Peyer's patch (tissue), 4 donors: ENCODE results near the gene DGCR8. TPM values are rescaled to one million over a fixed set of nuclear protein-coding genes. Genes with fewer than 3 reads are reported as not detected.

Source experiments
- DNase-seq, 3 donors: peaks; one replicate each; pipeline ENCODE4 v3.0.0-alpha.2; 2017 to 2019
- H3K27ac ChIP-seq, 4 donors: fragments of 200-600 bp; sonication (generic); one replicate each; pipeline ENCODE4 v1.5.1; 2016 to 2019
- H3K27me3 ChIP-seq, 2 donors: fragments of 200-600 bp; sonication (generic); one replicate each; pipeline ENCODE4 v1.5.1; 2019
- H3K36me3 ChIP-seq, 3 donors: fragments of 200-600 bp; sonication (generic); one replicate each; pipeline ENCODE4 v1.5.1; 2016 to 2019
- H3K4me1 ChIP-seq, 4 donors: fragments of 200-600 bp; sonication (generic); one replicate each; pipeline ENCODE4 v1.5.1; 2016 to 2019
- H3K4me3 ChIP-seq, 4 donors: fragments of 200-600 bp; sonication (generic); 1 replicate in 3 of 4; 2 replicates in 1 of 4; pipeline ENCODE4 v1.5.1; 2016 to 2019; ENCODE audit warnings: mild to moderate bottlenecking in 1 of 4
- H3K9me3 ChIP-seq, 4 donors: fragments of 200-600 bp; sonication (generic); one replicate each; pipeline ENCODE4 v1.5.1; 2016 to 2019; ENCODE audit warnings: mild to moderate bottlenecking in 1 of 4
- POLR2A ChIP-seq, 2 donors: fragments of 450-650 bp; IDR thresholded peaks; one replicate each; pipeline ENCODE4 v1.5.1; 2017; ENCODE audit warnings: antibody characterized with exemption in 2 of 2, mild to moderate bottlenecking in 2 of 2, moderate library complexity in 2 of 2
- total RNA-seq, 4 donors: library from RNA; depleted of rRNA; stranded (reverse); fragments of >200 nt; gene quantifications; one replicate each; pipeline ENCODE4 v1.1.0, GENCODE V29; 2016
- TF ChIP-seq, protein P1 (sequence below), 6 experiments: fragments of 450-650 bp in 4 of 6; fragments of 200-600 bp in 2 of 6; sonication (generic) in 1 of 6; IDR thresholded peaks; one replicate each; pipeline ENCODE4 v1.5.1; 2017 to 2019; ENCODE audit warnings: antibody characterized with exemption in 6 of 6, mild to moderate bottlenecking in 3 of 6, moderate library complexity in 1 of 6

DGCR8 gene
- total RNA-seq, 4 donors from 2014 or later, result 40.6 to 138 (median 64.9) TPM

DNA sequence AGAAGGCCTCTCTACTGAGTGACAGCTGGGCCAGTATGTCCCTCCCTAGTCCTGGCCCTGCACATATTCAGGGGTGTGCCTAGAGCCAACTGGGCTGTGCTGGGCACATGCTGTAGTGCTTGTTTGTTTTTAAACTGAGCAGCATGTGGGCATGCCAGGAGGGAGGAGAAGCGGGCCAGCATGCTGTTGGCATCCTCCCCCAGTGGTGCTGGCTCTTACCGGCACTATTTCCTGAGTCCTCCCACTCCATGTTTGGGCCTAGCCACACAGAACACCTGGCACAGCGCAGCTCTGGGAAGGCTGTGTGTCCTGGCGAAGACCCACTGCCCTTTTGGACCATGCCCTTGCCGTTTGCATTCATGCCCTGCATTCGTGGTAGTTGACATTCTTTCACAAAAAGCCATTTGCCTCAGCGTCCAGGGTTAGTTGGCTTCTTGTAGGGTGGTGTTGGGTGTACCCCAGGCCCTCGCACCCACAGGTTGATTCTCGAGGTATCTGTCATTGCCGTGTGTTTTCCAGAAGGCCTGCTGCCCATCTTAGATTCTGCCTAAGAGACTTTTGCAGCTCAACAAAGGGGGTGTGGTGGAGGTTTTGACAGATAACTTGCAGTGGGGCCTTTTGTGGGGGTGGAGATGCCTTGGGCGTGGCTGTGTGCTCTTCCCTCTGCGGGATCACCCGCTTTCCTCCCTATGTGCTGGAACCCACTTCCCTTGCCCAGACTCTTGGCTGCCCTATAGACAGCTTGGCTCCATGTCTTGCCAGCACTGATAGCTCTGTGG lies 13.6 kb downstream of the DGCR8 start:
- H3K36me3 ChIP-seq, result peaks cover 0 to 99% (median 0%) of the 10 kb centered on the region in 3 donors
- no peak for TF ChIP-seq POLR2A (IDR thresholded peaks at IDR 0.05)
- TF ChIP-seq, protein P1, sequence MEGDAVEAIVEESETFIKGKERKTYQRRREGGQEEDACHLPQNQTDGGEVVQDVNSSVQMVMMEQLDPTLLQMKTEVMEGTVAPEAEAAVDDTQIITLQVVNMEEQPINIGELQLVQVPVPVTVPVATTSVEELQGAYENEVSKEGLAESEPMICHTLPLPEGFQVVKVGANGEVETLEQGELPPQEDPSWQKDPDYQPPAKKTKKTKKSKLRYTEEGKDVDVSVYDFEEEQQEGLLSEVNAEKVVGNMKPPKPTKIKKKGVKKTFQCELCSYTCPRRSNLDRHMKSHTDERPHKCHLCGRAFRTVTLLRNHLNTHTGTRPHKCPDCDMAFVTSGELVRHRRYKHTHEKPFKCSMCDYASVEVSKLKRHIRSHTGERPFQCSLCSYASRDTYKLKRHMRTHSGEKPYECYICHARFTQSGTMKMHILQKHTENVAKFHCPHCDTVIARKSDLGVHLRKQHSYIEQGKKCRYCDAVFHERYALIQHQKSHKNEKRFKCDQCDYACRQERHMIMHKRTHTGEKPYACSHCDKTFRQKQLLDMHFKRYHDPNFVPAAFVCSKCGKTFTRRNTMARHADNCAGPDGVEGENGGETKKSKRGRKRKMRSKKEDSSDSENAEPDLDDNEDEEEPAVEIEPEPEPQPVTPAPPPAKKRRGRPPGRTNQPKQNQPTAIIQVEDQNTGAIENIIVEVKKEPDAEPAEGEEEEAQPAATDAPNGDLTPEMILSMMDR (IDR thresholded peaks at IDR 0.05), result no peak
- DNase-seq, result peak in 1 of 3 donors; percentile 26
- H3K27ac ChIP-seq, result no peak overlapping the region
- no peaks in the 10 kb centered on the region for H3K27me3 ChIP-seq
- H3K9me3 ChIP-seq, result no peaks in the 10 kb centered on the region
- H3K4me1 ChIP-seq, result no peaks in the 10 kb centered on the region
- no peak overlapping the region for H3K4me3 ChIP-seq

GRCh38 chr22:20094197-20094807 lies 14.3 kb downstream of the DGCR8 start:
- Histone ChIP-seq H3K36me3 (peaks cover 0 to 99% (median 0%) of the 10 kb centered on the region in 3 donors), H3K27me3 (no peaks in the 10 kb centered on the region), H3K27ac (no peak overlapping the region), H3K4me1 (no peaks in the 10 kb centered on the region), H3K4me3 (no peak overlapping the region), H3K9me3 (no peaks in the 10 kb centered on the region)
- DNase-seq, result peak in 1 of 3 donors; percentile 35
- TF ChIP-seq POLR2A (IDR thresholded peaks at IDR 0.05), result no peak
- TF ChIP-seq, protein P1 (IDR thresholded peaks at IDR 0.05), result no peak

DNA sequence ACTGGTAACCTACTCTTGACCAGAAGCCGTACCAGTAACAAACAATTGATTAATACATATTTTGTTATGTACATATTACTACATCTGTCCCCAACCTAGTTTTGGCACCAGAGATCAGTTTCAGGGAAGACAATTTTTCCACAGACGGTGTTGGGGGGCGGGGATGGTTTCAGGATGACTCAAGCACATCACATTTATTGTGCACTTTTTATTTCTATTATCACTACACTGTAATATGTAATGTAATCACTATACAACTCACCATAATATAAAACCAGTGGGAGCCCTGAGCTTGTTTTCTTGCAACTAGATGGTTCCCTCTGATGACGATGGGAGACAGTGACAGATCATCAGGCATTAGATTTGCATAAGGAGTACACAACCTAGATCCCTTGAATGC lies 15.5 kb downstream of the DGCR8 start:
- Histone ChIP-seq H3K4me3 (no peak overlapping the region), H3K9me3 (no peaks in the 10 kb centered on the region), H3K36me3 (peaks cover 0 to 99% (median 0%) of the 10 kb centered on the region in 3 donors), H3K27me3 (no peaks in the 10 kb centered on the region), H3K4me1 (no peaks in the 10 kb centered on the region), H3K27ac (no peak overlapping the region)
- TF ChIP-seq, protein P1 (IDR thresholded peaks at IDR 0.05), result no peak
- no peak for TF ChIP-seq POLR2A (IDR thresholded peaks at IDR 0.05)
- no peak for DNase-seq

GRCh38 chr22:20096574-20097420 lies 16.8 kb downstream of the DGCR8 start:
- Histone ChIP-seq H3K27ac (no peak overlapping the region), H3K4me3 (no peak overlapping the region), H3K9me3 (no peaks in the 10 kb centered on the region), H3K36me3 (peaks cover 0 to 99% (median 0%) of the 10 kb centered on the region in 3 donors), H3K4me1 (no peaks in the 10 kb centered on the region), H3K27me3 (no peaks in the 10 kb centered on the region)
- TF ChIP-seq, protein P1 (IDR thresholded peaks at IDR 0.05), result no peak
- TF ChIP-seq POLR2A (IDR thresholded peaks at IDR 0.05), result no peak
- DNase-seq, result no peak

- H3K4me3 ChIP-seq, result no peak overlapping the region
- no peak for TF ChIP-seq POLR2A (IDR thresholded peaks at IDR 0.05)
- TF ChIP-seq, protein P1 (IDR thresholded peaks at IDR 0.05), result no peak
- H3K27me3 ChIP-seq, result no peaks in the 10 kb centered on the region
- no peak for DNase-seq
- H3K36me3 ChIP-seq, result peaks cover 0 to 88% (median 0%) of the 10 kb centered on the region in 3 donors
- H3K27ac ChIP-seq, result no peak overlapping the region
- H3K4me1 ChIP-seq, result no peaks in the 10 kb centered on the region
- H3K9me3 ChIP-seq, result no peaks in the 10 kb centered on the region
These were observed 19.2 kb downstream of the DGCR8 start for GRCh38 chr22:20099099-20099711.
